SJSA1 (cell line): Measurements from ENCODE around the gene SSH2. TPM values are rescaled to one million over a fixed set of nuclear protein-coding genes. Genes with fewer than 3 reads are reported as not detected.
A peak's percentile ranks its signal among the peaks of the same experiment; 100 is the strongest.

Source experiments
- DNase-seq, 2 experiments: peaks; one replicate each; pipeline ENCODE4 v3.0.0-alpha.2; 2015 to 2020; ENCODE audit warnings: low spot score in 2 of 2, low read depth in 1 of 2
- H3K27ac ChIP-seq: fragments of 250-450 bp; sonication (Bioruptor Pico); 2 replicates; pipeline ENCODE4 v1.5.1; 2020; ENCODE audit warnings: mild to moderate bottlenecking, moderate library complexity
- H3K27me3 ChIP-seq: fragments of 250-450 bp; sonication (Bioruptor Pico); replicated peaks from 2 replicates; pipeline ENCODE4 v1.5.1; 2020; ENCODE audit warnings: mild to moderate bottlenecking, moderate library complexity
- H3K36me3 ChIP-seq: fragments of 250-450 bp; sonication (Bioruptor Pico); 2 replicates; pipeline ENCODE4 v1.5.1; 2020; ENCODE audit warnings: mild to moderate bottlenecking
- H3K4me1 ChIP-seq: fragments of 250-450 bp; sonication (Bioruptor Pico); replicated peaks from 2 replicates; pipeline ENCODE4 v1.6.1; 2021; ENCODE audit warnings: mild to moderate bottlenecking
- H3K4me3 ChIP-seq: fragments of 250-450 bp; sonication (Bioruptor Pico); 2 replicates; pipeline ENCODE4 v1.5.1; 2020; ENCODE audit warnings: mild to moderate bottlenecking
- H3K9me3 ChIP-seq: fragments of 250-450 bp; sonication (Bioruptor Pico); replicated peaks from 2 replicates; pipeline ENCODE4 v1.5.1; 2020; ENCODE audit warnings: mild to moderate bottlenecking
- total RNA-seq: library from RNA; depleted of rRNA; stranded (reverse); fragments of >200 nt; shearing (Covaris generic); gene quantifications from 2 replicates; pipeline ENCODE4 v1.2.3, GENCODE V29; 2014

Gene SSH2
- total RNA-seq, 1 experiment from 2014 or later = 12.9 TPM

DNA sequence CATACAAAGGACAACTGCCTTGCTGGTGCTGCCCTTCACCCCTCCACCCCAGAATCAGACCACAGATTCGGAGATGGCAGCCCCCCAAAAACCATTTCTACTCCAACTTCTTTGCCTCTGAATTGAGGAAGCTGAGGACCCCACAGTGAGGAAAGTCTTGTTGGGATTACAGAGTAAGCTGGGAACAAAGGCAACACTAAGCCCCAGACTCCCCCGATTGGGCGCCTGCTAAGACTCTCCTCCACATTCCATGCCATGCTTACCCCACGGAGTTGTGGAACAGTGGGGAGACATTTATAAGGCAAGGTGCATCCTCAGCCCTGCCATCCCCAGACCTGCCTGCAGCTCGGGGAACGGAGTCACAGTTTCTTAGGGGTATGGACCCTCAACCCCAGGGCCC is 342.4 kb downstream of the SSH2 start:
- no peak overlapping the region for H3K4me3 ChIP-seq
- peaks cover 44% of the 10 kb centered on the region for H3K4me1 ChIP-seq
- H3K9me3 ChIP-seq = no peaks in the 10 kb centered on the region
- H3K27ac ChIP-seq = no peak overlapping the region
- no peak for DNase-seq
- H3K27me3 ChIP-seq = no peaks in the 10 kb centered on the region
- H3K36me3 ChIP-seq = peaks cover 12% of the 10 kb centered on the region

GRCh38 chr17:29586676-29587469 is 343.2 kb downstream of the SSH2 start:
- Histone ChIP-seq H3K4me3 (no peak overlapping the region), H3K4me1 (peaks cover 37% of the 10 kb centered on the region), H3K36me3 (peaks cover 16% of the 10 kb centered on the region), H3K27me3 (no peaks in the 10 kb centered on the region), H3K27ac (no peak overlapping the region), H3K9me3 (no peaks in the 10 kb centered on the region)
- no peak for DNase-seq

- H3K4me1 ChIP-seq = peaks cover 23% of the 10 kb centered on the region
- H3K27ac ChIP-seq = no peak overlapping the region
- no peak for DNase-seq
- H3K27me3 ChIP-seq = no peaks in the 10 kb centered on the region
- no peaks in the 10 kb centered on the region; the same call in 1 of the 2 replicates for H3K9me3 ChIP-seq
- H3K36me3 ChIP-seq = peaks cover 26% of the 10 kb centered on the region
- no peak overlapping the region for H3K4me3 ChIP-seq
Measured at GRCh38 chr17:29585080-29585751, 344.8 kb downstream of the SSH2 start.

DNA sequence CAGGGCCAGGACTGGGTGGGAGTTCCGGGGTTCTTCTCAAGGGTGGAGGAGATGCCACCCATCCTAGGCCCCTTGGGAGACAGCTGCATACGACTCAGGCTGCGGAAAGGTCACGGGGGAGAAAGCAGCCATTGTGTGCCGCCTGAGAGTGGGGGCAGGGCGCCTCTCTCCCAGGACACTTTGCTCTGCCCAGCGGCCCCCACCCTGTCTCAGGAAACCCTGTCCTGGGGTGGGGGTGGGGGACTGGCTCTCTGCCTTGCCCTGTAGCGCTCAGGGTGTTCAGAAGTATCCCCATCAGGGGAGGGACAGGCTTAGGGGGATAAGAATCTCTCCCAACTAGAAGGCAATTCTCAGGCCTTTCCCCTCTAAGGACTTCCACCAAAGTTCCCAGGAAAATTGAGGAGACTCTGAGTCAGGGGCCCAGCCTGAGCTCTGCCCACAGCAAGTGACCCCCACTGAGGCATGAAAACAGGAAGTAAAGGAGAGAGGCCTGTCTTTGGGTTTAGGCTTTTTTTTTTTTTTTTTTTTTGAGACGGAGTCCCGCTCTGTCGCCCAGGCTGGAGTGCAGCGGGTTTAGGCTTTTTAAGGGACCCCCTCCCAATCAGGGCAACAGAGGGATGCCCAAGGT is 345.5 kb downstream of the SSH2 start:
- Histone ChIP-seq H3K4me3 (no peak overlapping the region), H3K27ac (no peak overlapping the region), H3K36me3 (peaks cover 31% of the 10 kb centered on the region), H3K27me3 (no peaks in the 10 kb centered on the region), H3K4me1 (peaks cover 16% of the 10 kb centered on the region), H3K9me3 (no peaks in the 10 kb centered on the region; the same call in 1 of the 2 replicates)
- DNase-seq = no peak

- H3K4me3 ChIP-seq = no peak overlapping the region
- H3K36me3 ChIP-seq = peaks cover 27% of the 10 kb centered on the region
- H3K27ac ChIP-seq = no peak overlapping the region
- no peak for DNase-seq
- H3K9me3 ChIP-seq = no peaks in the 10 kb centered on the region; the same call in 1 of the 2 replicates
- no peaks in the 10 kb centered on the region for H3K27me3 ChIP-seq
- H3K4me1 ChIP-seq = peaks cover 13% of the 10 kb centered on the region
Measured at GRCh38 chr17:29583324-29584248, 346.4 kb downstream of the SSH2 start.

- H3K36me3 ChIP-seq = peaks cover 31% of the 10 kb centered on the region
- H3K9me3 ChIP-seq = no peaks in the 10 kb centered on the region; the same call in 1 of the 2 replicates
- peaks cover 4% of the 10 kb centered on the region for H3K4me1 ChIP-seq
- H3K27ac ChIP-seq = no peak overlapping the region
- no peak overlapping the region for H3K4me3 ChIP-seq
- DNase-seq = no peak
- no peaks in the 10 kb centered on the region for H3K27me3 ChIP-seq
Measured at GRCh38 chr17:29582772-29583171, 347.3 kb downstream of the SSH2 start.

- Histone ChIP-seq H3K36me3 (peaks cover 35% of the 10 kb centered on the region), H3K4me3 (no peak overlapping the region), H3K27me3 (no peaks in the 10 kb centered on the region), H3K27ac (no peak overlapping the region), H3K9me3 (no peaks in the 10 kb centered on the region; the same call in 1 of the 2 replicates), H3K4me1 (peaks cover 3% of the 10 kb centered on the region; the same call in 1 of the 2 replicates)
- DNase-seq = no peak
Measured at GRCh38 chr17:29582254-29582765, 347.7 kb downstream of the SSH2 start.

DNA sequence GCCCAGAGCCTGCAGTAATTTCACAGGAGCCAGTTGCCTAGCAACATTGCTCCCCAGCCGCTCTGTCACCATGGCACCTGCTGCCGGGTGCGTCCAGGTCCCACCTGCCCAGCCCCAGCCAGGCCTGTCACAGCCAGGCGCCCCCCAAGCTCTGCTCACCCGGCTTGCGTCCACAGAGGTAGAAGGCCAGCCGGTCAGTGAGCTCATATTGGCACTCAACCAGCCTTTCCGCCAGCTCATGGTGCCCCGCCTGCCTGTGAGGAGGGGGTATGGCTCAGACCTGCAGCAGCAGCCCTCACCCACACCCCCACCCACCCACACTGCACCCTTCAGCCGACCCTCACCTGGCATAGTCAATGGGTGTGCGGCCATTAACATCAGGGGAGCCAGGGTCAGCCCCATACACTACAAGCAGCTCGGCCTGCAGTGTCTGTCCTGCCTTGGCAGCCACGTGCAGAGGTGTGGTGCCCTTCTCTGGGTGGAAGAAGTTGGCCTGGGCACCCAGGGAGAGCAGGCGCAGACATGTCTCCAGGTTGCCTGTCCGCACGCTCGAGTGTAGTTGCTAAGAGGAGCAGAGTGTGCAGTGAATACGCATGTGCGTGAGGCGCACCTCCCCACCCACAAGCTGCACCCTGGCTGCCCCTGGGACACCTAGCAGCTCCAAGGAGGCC is 348.3 kb downstream of the SSH2 start:
- DNase-seq = peak in 1 of 2 experiments; percentile 39
- no peaks in the 10 kb centered on the region; the same call in 1 of the 2 replicates for H3K9me3 ChIP-seq
- H3K36me3 ChIP-seq = peaks cover 41% of the 10 kb centered on the region
- no peak overlapping the region for H3K27ac ChIP-seq
- peaks cover 3% of the 10 kb centered on the region; the same call in 1 of the 2 replicates for H3K4me1 ChIP-seq
- H3K27me3 ChIP-seq = no peaks in the 10 kb centered on the region
- no peak overlapping the region for H3K4me3 ChIP-seq

DNA sequence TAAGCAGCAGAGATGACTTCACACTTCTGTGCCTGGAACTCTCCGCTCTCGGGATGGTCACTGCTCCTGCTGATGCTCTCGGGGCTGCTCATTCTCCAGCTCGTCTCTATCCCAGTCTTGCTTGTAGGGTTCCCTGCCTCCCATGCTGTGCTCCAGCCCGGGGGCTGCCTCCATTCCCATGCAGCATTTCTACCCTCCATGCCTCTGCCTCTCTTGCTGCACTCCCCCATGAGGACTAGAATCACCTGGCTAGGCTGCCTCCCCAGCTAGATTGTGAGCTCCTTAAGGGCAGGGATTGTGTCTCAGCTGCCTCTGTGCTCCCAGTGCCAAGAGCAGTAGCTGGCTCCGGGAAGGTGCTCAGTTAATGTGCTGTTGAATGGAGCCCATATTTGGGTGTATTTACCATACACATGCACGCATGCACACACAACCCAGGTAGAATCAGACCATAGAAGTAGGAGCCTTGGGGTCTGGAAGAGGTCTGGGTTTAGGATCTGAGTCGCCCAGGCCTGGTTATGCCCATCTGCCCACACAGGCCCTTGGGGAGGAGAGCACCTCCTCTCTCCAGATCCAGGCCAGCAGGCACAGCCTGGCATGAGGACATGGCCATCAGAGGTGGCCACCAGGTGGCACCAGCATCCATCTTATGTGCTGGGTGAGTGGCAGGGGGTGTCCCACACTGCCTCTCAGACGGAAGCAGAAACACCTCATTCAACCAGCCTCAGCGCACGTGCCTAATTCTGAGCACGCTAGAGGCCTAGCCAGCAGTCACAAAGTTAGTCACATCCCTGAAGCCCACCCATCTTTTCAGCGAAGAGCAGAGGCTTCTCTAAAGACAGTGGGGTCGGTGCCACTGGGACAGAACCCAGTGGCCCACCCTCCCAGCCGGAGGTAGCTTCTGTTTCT is 349.9 kb downstream of the SSH2 start:
- Histone ChIP-seq H3K36me3 (peaks cover 57% of the 10 kb centered on the region), H3K27ac (no peak overlapping the region), H3K4me1 (peaks cover 3% of the 10 kb centered on the region; the same call in 1 of the 2 replicates), H3K9me3 (no peaks in the 10 kb centered on the region; the same call in 1 of the 2 replicates), H3K4me3 (no peak overlapping the region), H3K27me3 (no peaks in the 10 kb centered on the region)
- peak; percentile 67 to 81 for DNase-seq

- H3K9me3 ChIP-seq = no peaks in the 10 kb centered on the region; the same call in 1 of the 2 replicates
- DNase-seq = no peak
- peaks cover 68% of the 10 kb centered on the region for H3K36me3 ChIP-seq
- no peak overlapping the region for H3K27ac ChIP-seq
- H3K4me3 ChIP-seq = no peak overlapping the region
- no peaks in the 10 kb centered on the region for H3K27me3 ChIP-seq
- peaks cover 3% of the 10 kb centered on the region; the same call in 1 of the 2 replicates for H3K4me1 ChIP-seq
Measured at GRCh38 chr17:29578626-29579485, 351.2 kb downstream of the SSH2 start.
